GM12878 (cell line): ENCODE measurements around the gene PRPF40B. TPM values are rescaled to one million over a fixed set of nuclear protein-coding genes. Genes with fewer than 3 reads are reported as not detected.

ENCODE experiments used
- ATAC-seq: fragments of 200-7000 bp; cut with Tn5 transposase; 3 replicates; pipeline ENCODE4 v1.9.1; 2020; ENCODE audit warnings: mild to moderate bottlenecking, moderate library complexity
- BruUV-seq: library from RNA; stranded (reverse); fragments of 400-500 nt; replicated peaks from 2 replicates; lab custom pipeline; 2021; lab: Mats Ljungman, UMichigan
- CTCF ChIA-PET: fragments of 300-600 bp; sonication (Branson Sonifier 250); formaldehyde crosslinking; extraction: SDS; loops from one replicate; lab custom pipeline; 2021; ENCODE audit warnings: inconsistent platforms; lab: Yijun Ruan, JAX
- POLR2A ChIA-PET: fragments of 350-600 bp; formaldehyde crosslinking; extraction: SDS; loops from one replicate; lab custom pipeline; 2021; ENCODE audit warnings: inconsistent platforms; lab: Charles Lee
- RAD21 ChIA-PET: fragments of 300-600 bp; sonication (Branson Sonifier 250); formaldehyde crosslinking; loops from one replicate; lab custom pipeline; 2023; ENCODE audit warnings: antibody characterized with exemption; ENCODE audit not compliant: unreplicated experiment; lab: Charles Lee
- SMC1A ChIA-PET: fragments of 300-600 bp; sonication (Branson Sonifier 250); formaldehyde crosslinking; loops from one replicate; lab custom pipeline; 2023; ENCODE audit not compliant: unreplicated experiment, uncharacterized antibody; lab: Charles Lee
- DNase-seq: peaks from one replicate; pipeline ENCODE4 v3.0.0-alpha.2; 2011; ENCODE audit warnings: low read depth, low spot score
- FAIRE-seq: peaks from 3 replicates; lab custom pipeline; 2011; peaks lifted over from hg19 to GRCh38; lab: Jason Lieb, UNC
- H2AFZ ChIP-seq: 2 replicates; pipeline ENCODE4 v1.6.0; 2011; ENCODE audit warnings: low read depth, low read length, control low read depth; ENCODE audit not compliant: control insufficient read depth
- H3K27ac ChIP-seq: 2 replicates; pipeline ENCODE4 v1.5.1; 2011; ENCODE audit warnings: control low read depth; ENCODE audit not compliant: control insufficient read depth, insufficient read depth
- H3K27me3 ChIP-seq, 2 experiments: replicated peaks in 1 of 2; 2 replicates each; pipeline versions ENCODE4 v1.6.0 to v1.6.1; 2011; ENCODE audit warnings: low read length in 1 of 2; ENCODE audit not compliant: control insufficient read depth in 2 of 2, insufficient read depth in 2 of 2
- H3K36me3 ChIP-seq, 2 experiments: 2 replicates each; pipeline ENCODE4 v1.5.1; 2011; ENCODE audit warnings: low read length in 1 of 2; ENCODE audit not compliant: control insufficient read depth in 2 of 2, insufficient read depth in 2 of 2
- H3K4me1 ChIP-seq: 2 replicates; pipeline ENCODE4 v1.6.1; 2011; ENCODE audit warnings: mild to moderate bottlenecking, low read length, moderate library complexity, mixed read lengths; ENCODE audit not compliant: control insufficient read depth, insufficient read depth
- H3K4me2 ChIP-seq: 2 replicates; pipeline ENCODE4 v1.6.0; 2011; ENCODE audit warnings: control low read depth; ENCODE audit not compliant: control insufficient read depth, insufficient read depth
- H3K4me3 ChIP-seq: fragments of 200-600 bp; sonication (generic); 2 replicates; pipeline ENCODE4 v1.5.1; 2016
- H3K79me2 ChIP-seq: 2 replicates; pipeline ENCODE4 v1.6.0; 2011; ENCODE audit warnings: low read length; ENCODE audit not compliant: control insufficient read depth, insufficient read depth
- H3K9ac ChIP-seq: 2 replicates; pipeline ENCODE4 v1.8.0; 2011; ENCODE audit warnings: low read length, control low read depth, mixed read lengths; ENCODE audit not compliant: control insufficient read depth, insufficient read depth
- H3K9me3 ChIP-seq: replicated peaks from 3 replicates; pipeline ENCODE4 v1.5.1; 2011; ENCODE audit warnings: mild to moderate bottlenecking, low read length; ENCODE audit not compliant: control insufficient read depth, insufficient read depth
- H4K20me1 ChIP-seq: 2 replicates; pipeline ENCODE4 v1.6.0; 2011; ENCODE audit not compliant: control insufficient read depth, insufficient read depth
- ATF3 ChIP-seq: IDR thresholded peaks from 2 replicates; pipeline ENCODE4 v1.6.1; 2011; ENCODE audit warnings: low read depth, mild to moderate bottlenecking, low read length, moderate library complexity, borderline replicate concordance; ENCODE audit errors: extremely low read depth
- CEBPB ChIP-seq, 2 experiments: fragments of 150-350 bp in 1 of 2; IDR thresholded peaks; 2 replicates each; pipeline ENCODE4 v1.6.1; 2012 to 2014; ENCODE audit warnings: low read depth in 2 of 2, low read length in 2 of 2, borderline replicate concordance in 1 of 2, inconsistent platforms in 1 of 2
- CREB1 ChIP-seq: IDR thresholded peaks from 2 replicates; pipeline ENCODE4 v1.6.1; 2012; ENCODE audit warnings: low read depth, mild to moderate bottlenecking, inconsistent platforms
- EP300 ChIP-seq, 2 experiments: fragments of 150-350 bp in 1 of 2; IDR thresholded peaks; 2 replicates each; pipeline ENCODE4 v1.6.1; 2011 to 2012; ENCODE audit warnings: low read depth in 2 of 2, low read length in 2 of 2, borderline replicate concordance in 1 of 2, improper control_type of control experiment in 1 of 2, inconsistent platforms in 1 of 2; ENCODE audit not compliant: control insufficient read depth in 1 of 2
- IKZF2 ChIP-seq, 2 experiments: fragments of 450-650 bp; IDR thresholded peaks; 2 replicates each; pipeline ENCODE4 v1.6.1; 2017; ENCODE audit warnings: mild to moderate bottlenecking in 2 of 2, moderate library complexity in 2 of 2
- KDM1A ChIP-seq: fragments of 200-600 bp; sonication (generic); IDR thresholded peaks from 2 replicates; pipeline ENCODE4 v1.6.1; 2016; ENCODE audit warnings: borderline replicate concordance
- MXI1 ChIP-seq: fragments of 150-350 bp; IDR thresholded peaks from 2 replicates; pipeline ENCODE4 v1.6.1; 2011; ENCODE audit warnings: low read depth, mild to moderate bottlenecking, inconsistent platforms, low read length, improper control_type of control experiment
- NFYA ChIP-seq: IDR thresholded peaks from 2 replicates; pipeline ENCODE4 v1.6.1; 2011; ENCODE audit warnings: low read depth, mild to moderate bottlenecking, low read length, improper control_type of control experiment, borderline replicate concordance
- PML ChIP-seq: IDR thresholded peaks from 2 replicates; pipeline ENCODE4 v1.6.1; 2012; ENCODE audit warnings: low read length, inconsistent platforms
- RBBP5 ChIP-seq: fragments of 200-600 bp; sonication (generic); conservative IDR thresholded peaks from 2 replicates; pipeline ENCODE4 v1.6.1; 2016
- RELA ChIP-seq: fragments of 450-650 bp; IDR thresholded peaks from 2 replicates; pipeline ENCODE4 v1.8.0; 2014; ENCODE audit warnings: borderline replicate concordance; ENCODE audit not compliant: partially characterized antibody
- SIX5 ChIP-seq: IDR thresholded peaks from 2 replicates; pipeline ENCODE4 v1.6.1; 2011; ENCODE audit warnings: mild to moderate bottlenecking, low read depth, low read length, moderate library complexity; ENCODE audit not compliant: severe bottlenecking
- SPI1 ChIP-seq: IDR thresholded peaks from 2 replicates; pipeline ENCODE4 v1.6.1; 2011; ENCODE audit warnings: low read depth, mild to moderate bottlenecking, low read length, moderate library complexity, borderline replicate concordance; ENCODE audit not compliant: insufficient read depth
- SREBF2 ChIP-seq: IDR thresholded peaks from 2 replicates; pipeline ENCODE4 v1.6.1; 2012; ENCODE audit warnings: mild to moderate bottlenecking, low read length
- STAT1 ChIP-seq: fragments of 450-650 bp; conservative IDR thresholded peaks from 2 replicates; pipeline ENCODE4 v1.6.1; 2014; ENCODE audit warnings: antibody characterized with exemption, mild to moderate bottlenecking
- SUZ12 ChIP-seq: fragments of 200-600 bp; sonication (generic); IDR thresholded peaks from one replicate; pipeline ENCODE4 v1.6.1; 2018; ENCODE audit warnings: antibody characterized with exemption, mild to moderate bottlenecking; ENCODE audit not compliant: unreplicated experiment
- TCF7 ChIP-seq: IDR thresholded peaks from 2 replicates; pipeline ENCODE4 v1.6.1; 2014; ENCODE audit warnings: antibody characterized with exemption, borderline replicate concordance
- WGBS: methylation state at CpG from one replicate; pipeline ENCODE4 v1.1.6; 2016; ENCODE audit warnings: low lambda C conversion rate; ENCODE audit not compliant: insufficient replicate concordance, insufficient coverage; ENCODE audit errors: missing lambda C conversion rate; 5-methylcytosine and 5-hydroxymethylcytosine counted together
- in situ Hi-C: fragments of 300-500 bp; cut with MboI; formaldehyde crosslinking; loops from 9 replicates; pipeline ENCODE4 v1.14.3; 2018; ENCODE audit warnings: mixed read lengths
- intact Hi-C: fragments of 100-400 bp; cut with micrococcal nuclease; formaldehyde crosslinking; loops from one replicate; pipeline ENCODE4 v1.14.2; 2022; ENCODE audit not compliant: unreplicated experiment
- polyA plus RNA-seq, 11 experiments: library from polyadenylated mRNA; depleted of rRNA in 4 of 11; unstranded in 6 of 11; stranded (reverse) in 5 of 11; fragments of >200 nt; fragmentation: Nextera tagmentation in 4 of 11; fragmentation: Illumina TruSeq in 1 of 11; extraction: Ambion mirVana in 4 of 11; extraction: Trizol in 1 of 11; gene quantifications; 1 replicate in 1 of 11; 2 replicates in 10 of 11; pipeline versions ENCODE4 v1.2.1 to v1.2.3, GENCODE V29; 2011 to 2016; ENCODE audit warnings: inconsistent platforms in 2 of 11, missing spikeins in 2 of 11, low read depth in 1 of 11
- total RNA-seq, 4 experiments: library from RNA; depleted of rRNA in 3 of 4; stranded (reverse); fragments of >200 nt in 3 of 4; fragmentation: Illumina TruSeq in 1 of 4; extraction: Trizol in 1 of 4; gene quantifications; 2 replicates each; pipeline versions ENCODE4 v1.2.1 to v1.2.3, GENCODE V29; 2013 to 2021
- TF ChIP-seq, protein P1 (sequence below): fragments of 450-650 bp; IDR thresholded peaks from 2 replicates; pipeline ENCODE4 v1.6.1; 2018; ENCODE audit warnings: borderline replicate concordance, mild to moderate bottlenecking; ENCODE audit not compliant: partially characterized antibody
- TF ChIP-seq, protein P2 (sequence below): fragments of 450-650 bp; IDR thresholded peaks from 2 replicates; pipeline ENCODE4 v1.6.1; 2017; ENCODE audit warnings: low read depth, mild to moderate bottlenecking, moderate library complexity
- TF ChIP-seq, protein P3 (sequence below): fragments of 450-650 bp; IDR thresholded peaks from 2 replicates; pipeline ENCODE4 v1.6.1; 2016; ENCODE audit warnings: mild to moderate bottlenecking

Gene PRPF40B
- total and polyA plus RNA-seq, 10 of the 15 experiments (the other 5 are each of a cell fraction or from before 2014, with no cell fraction given): 0.31 to 17.9 (median 7.3) TPM

- peaks cover 44% of the 10 kb centered on the region for H3K4me1 ChIP-seq
- RAD21 ChIA-PET: interaction anchor here (1.0 kb wide), 1 partner anchor 30 kb away, joined by 3 read pairs; no protein-coding TSS in a partner anchor
- FAIRE-seq (no peak), DNase-seq (no peak), ATAC-seq (no peak)
- H3K9ac ChIP-seq: no peak overlapping the region
- no peaks in the 10 kb centered on the region for H3K9me3 ChIP-seq
- TF ChIP-seq CREB1 (no peak), NFYA (no peak), EP300 (IDR thresholded peaks at IDR 0.05; ENCODE audit: borderline replicate concordance in 1 of 2, control insufficient read depth in 1 of 2, low read depth in 2 of 2, low read length in 2 of 2) (no peak), ATF3 (no peak), CEBPB (IDR thresholded peaks at IDR 0.05; ENCODE audit: borderline replicate concordance in 1 of 2, low read depth in 2 of 2, low read length in 2 of 2) (no peak), PML (no peak), IKZF2 (IDR thresholded peaks at IDR 0.05) (no peak), KDM1A (no peak), TCF7 (no peak), STAT1 (no peak), MXI1 (no peak), SUZ12 (no peak), SIX5 (no peak), SREBF2 (no peak), RBBP5 (no peak), SPI1 (no peak), RELA (no peak)
- TF ChIP-seq, protein P1, sequence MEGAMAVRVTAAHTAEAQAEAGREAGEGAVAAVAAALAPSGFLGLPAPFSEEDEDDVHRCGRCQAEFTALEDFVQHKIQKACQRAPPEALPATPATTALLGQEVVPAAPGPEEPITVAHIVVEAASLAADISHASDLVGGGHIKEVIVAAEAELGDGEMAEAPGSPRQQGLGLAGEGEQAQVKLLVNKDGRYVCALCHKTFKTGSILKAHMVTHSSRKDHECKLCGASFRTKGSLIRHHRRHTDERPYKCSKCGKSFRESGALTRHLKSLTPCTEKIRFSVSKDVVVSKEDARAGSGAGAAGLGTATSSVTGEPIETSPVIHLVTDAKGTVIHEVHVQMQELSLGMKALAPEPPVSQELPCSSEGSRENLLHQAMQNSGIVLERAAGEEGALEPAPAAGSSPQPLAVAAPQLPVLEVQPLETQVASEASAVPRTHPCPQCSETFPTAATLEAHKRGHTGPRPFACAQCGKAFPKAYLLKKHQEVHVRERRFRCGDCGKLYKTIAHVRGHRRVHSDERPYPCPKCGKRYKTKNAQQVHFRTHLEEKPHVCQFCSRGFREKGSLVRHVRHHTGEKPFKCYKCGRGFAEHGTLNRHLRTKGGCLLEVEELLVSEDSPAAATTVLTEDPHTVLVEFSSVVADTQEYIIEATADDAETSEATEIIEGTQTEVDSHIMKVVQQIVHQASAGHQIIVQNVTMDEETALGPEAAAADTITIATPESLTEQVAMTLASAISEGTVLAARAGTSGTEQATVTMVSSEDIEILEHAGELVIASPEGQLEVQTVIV: no peak
- TF ChIP-seq, protein P2, sequence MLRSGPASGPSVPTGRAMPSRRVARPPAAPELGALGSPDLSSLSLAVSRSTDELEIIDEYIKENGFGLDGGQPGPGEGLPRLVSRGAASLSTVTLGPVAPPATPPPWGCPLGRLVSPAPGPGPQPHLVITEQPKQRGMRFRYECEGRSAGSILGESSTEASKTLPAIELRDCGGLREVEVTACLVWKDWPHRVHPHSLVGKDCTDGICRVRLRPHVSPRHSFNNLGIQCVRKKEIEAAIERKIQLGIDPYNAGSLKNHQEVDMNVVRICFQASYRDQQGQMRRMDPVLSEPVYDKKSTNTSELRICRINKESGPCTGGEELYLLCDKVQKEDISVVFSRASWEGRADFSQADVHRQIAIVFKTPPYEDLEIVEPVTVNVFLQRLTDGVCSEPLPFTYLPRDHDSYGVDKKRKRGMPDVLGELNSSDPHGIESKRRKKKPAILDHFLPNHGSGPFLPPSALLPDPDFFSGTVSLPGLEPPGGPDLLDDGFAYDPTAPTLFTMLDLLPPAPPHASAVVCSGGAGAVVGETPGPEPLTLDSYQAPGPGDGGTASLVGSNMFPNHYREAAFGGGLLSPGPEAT: no peak
- TF ChIP-seq, protein P3, sequence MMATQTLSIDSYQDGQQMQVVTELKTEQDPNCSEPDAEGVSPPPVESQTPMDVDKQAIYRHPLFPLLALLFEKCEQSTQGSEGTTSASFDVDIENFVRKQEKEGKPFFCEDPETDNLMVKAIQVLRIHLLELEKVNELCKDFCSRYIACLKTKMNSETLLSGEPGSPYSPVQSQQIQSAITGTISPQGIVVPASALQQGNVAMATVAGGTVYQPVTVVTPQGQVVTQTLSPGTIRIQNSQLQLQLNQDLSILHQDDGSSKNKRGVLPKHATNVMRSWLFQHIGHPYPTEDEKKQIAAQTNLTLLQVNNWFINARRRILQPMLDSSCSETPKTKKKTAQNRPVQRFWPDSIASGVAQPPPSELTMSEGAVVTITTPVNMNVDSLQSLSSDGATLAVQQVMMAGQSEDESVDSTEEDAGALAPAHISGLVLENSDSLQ: no peak
- TF ChIP-seq, all 136 proteins: peak for 0
- H3K36me3 ChIP-seq: no peaks in the 10 kb centered on the region
- intact Hi-C loops: no loop called here
- no TSS peak for BruUV-seq
- in situ Hi-C loops: no loop called here
- CTCF ChIA-PET: interaction anchor here (0.8 to 7.7 kb wide), 3 partner anchors 8 to 11 kb away, joined by 3 to 66 read pairs (median 4); no protein-coding TSS in a partner anchor
- WGBS: 92% methylated on average over 3 of the region's 3 CpGs
- SMC1A ChIA-PET: interaction anchor here (1.2 to 8.5 kb wide), 4 partner anchors 11 to 31 kb away, joined by 3 to 131 read pairs (median 80); no protein-coding TSS in a partner anchor
- no peak overlapping the region for H3K4me2 ChIP-seq
- no peak overlapping the region for H3K27ac ChIP-seq
- peaks cover 85% of the 10 kb centered on the region for H3K79me2 ChIP-seq
- no peak overlapping the region for H2AFZ ChIP-seq
- H4K20me1 ChIP-seq: no peaks in the 10 kb centered on the region
- no peaks in the 10 kb centered on the region for H3K27me3 ChIP-seq
- no peak overlapping the region for H3K4me3 ChIP-seq
- POLR2A ChIA-PET: interaction anchor here (0.9 to 7.9 kb wide), 4 partner anchors 11 to 31 kb away, joined by 3 to 86 read pairs (median 40); no protein-coding TSS in a partner anchor
Measured at GRCh38 chr12:49692851-49693250, 69.5 kb downstream of the PRPF40B start.
